Limb (tissue), 2 donors: ENCODE measurements around the gene NPLOC4.

Experiments used
- DNase-seq, 2 donors: peaks; one replicate each; pipeline ENCODE4 v3.0.0-alpha.2; 2016; ENCODE audit errors: extremely low spot score in 2 of 2

The NPLOC4 gene

GRCh38 chr17:81568416-81568815 lies 68.5 kb downstream of the NPLOC4 start:
- DNase-seq, result no peak

GRCh38 chr17:81567191-81567590 lies 69.7 kb downstream of the NPLOC4 start:
- no peak for DNase-seq

- peak; percentile 80 to 87 for DNase-seq
Measured at GRCh38 chr17:81566461-81567126, 70.3 kb downstream of the NPLOC4 start.

- DNase-seq, result no peak
Measured at GRCh38 chr17:81565231-81565630, 71.7 kb downstream of the NPLOC4 start.

GRCh38 chr17:81564778-81565177 lies 72.1 kb downstream of the NPLOC4 start:
- no peak for DNase-seq

- DNase-seq, result no peak
Measured at GRCh38 chr17:81563861-81564586, 72.9 kb downstream of the NPLOC4 start.

GRCh38 chr17:81561494-81561885 lies 75.4 kb downstream of the NPLOC4 start:
- DNase-seq, result no peak

GRCh38 chr17:81558941-81559806 lies 77.7 kb downstream of the NPLOC4 start:
- no peak for DNase-seq

GRCh38 chr17:81558115-81558468 lies 78.8 kb downstream of the NPLOC4 start:
- DNase-seq, result no peak

- DNase-seq, result no peak
Measured at GRCh38 chr17:81557276-81558114, 79.4 kb downstream of the NPLOC4 start.

GRCh38 chr17:81556863-81557262 lies 80.0 kb downstream of the NPLOC4 start:
- DNase-seq, result no peak

- DNase-seq, result no peak
Measured at GRCh38 chr17:81556175-81556691, 80.7 kb downstream of the NPLOC4 start.

GRCh38 chr17:81553616-81554181 lies 83.2 kb downstream of the NPLOC4 start:
- no peak for DNase-seq

GRCh38 chr17:81553018-81553615 lies 83.8 kb downstream of the NPLOC4 start:
- peak in 1 of 2 donors; percentile 80 for DNase-seq

GRCh38 chr17:81552244-81553017 lies 84.5 kb downstream of the NPLOC4 start, which contains the start of gene FAAP100:
TSS of gene FAAP100 (minus strand) at chr17:81552353. CDS start at chr17:81552330, 23 bp downstream.
- DNase-seq, result peak; percentile 78 to 90

- peak in 1 of 2 donors; percentile 41 for DNase-seq
Measured at GRCh38 chr17:81551458-81552243, 85.3 kb downstream of the NPLOC4 start.

GRCh38 chr17:81550830-81551457 lies 86.0 kb downstream of the NPLOC4 start:
- no peak for DNase-seq

- no peak for DNase-seq
Measured at GRCh38 chr17:81550285-81550684, 86.6 kb downstream of the NPLOC4 start.
